Measurements from ENCODE around the gene CNIH3. TPM values are rescaled to one million over a fixed set of nuclear protein-coding genes. Genes with fewer than 3 reads are reported as not detected.

Gene CNIH3
- total RNA-seq, 1 experiment from 2014 or later, result 4.2 TPM

DNA sequence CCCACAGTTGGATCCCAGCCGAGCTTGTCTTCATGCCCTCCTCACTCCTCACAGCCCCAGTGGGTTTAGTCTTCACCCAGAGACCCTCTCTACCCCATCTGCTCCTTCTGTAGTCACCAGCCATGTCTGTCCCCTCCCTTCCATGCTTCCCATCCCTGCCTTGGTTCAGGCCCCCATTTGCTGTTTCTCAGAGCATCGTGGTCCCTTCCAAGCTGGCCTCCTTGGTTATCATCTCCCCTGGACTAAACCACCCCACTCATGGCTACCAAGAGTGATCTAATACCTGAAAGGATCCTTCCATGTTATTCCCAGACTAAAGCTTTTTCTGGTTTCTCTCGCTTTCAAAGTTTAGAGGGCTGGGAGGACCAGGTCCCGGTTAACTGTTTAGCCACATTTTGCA is 8.3 kb downstream of the CNIH3 start:
- Mint-ChIP-seq H3K27me3 (ENCODE audit: low read depth) (peaks cover 43% of the 10 kb centered on the region), H3K36me3 (ENCODE audit: insufficient read depth in 1 of 3, low read depth in 3 of 3) (peaks cover 7 to 8% (median 7%) of the 10 kb centered on the region in 3 experiments; a peak in 6 of 7 replicates), H3K4me1 (no peaks in the 10 kb centered on the region), H3K9me3 (peaks cover 9 to 12% of the 10 kb centered on the region in 2 experiments), H3K4me3 (no peak overlapping the region), H3K27ac (peak overlapping the region in 1 of 3 experiments; percentile 1; a peak in 2 of 7 replicates)
- no peak overlapping the region for H3T11ph ChIP-seq (ENCODE audit: low read length)
- no peaks in the 10 kb centered on the region for H3K9me3 ChIP-seq (ENCODE audit: control insufficient read depth, low read depth, low read length)
- no peak overlapping the region for H3K4me2 ChIP-seq (ENCODE audit: insufficient read depth, insufficient read length, low read length)
- no peak overlapping the region for H3K4ac ChIP-seq (ENCODE audit: low read depth, low read length)
- no peak for DNase-seq
- H3K18ac ChIP-seq (ENCODE audit: insufficient read length, low read depth, low read length), result no peak overlapping the region
- no peaks in the 10 kb centered on the region; the same call in 1 of the 2 replicates for H3K27me3 ChIP-seq (ENCODE audit: insufficient read depth, low read length)
- no peak overlapping the region for H2BK20ac ChIP-seq (ENCODE audit: low read depth, low read length, poor library complexity, severe bottlenecking)
- WGBS (ENCODE audit: extremely low coverage, insufficient read length, low lambda C conversion rate), result no CpG with 5 or more reads among the region's 4 CpGs
- H2AFZ ChIP-seq (ENCODE audit: low read length), result no peak overlapping the region
- no peak overlapping the region for H2BK12ac ChIP-seq (ENCODE audit: insufficient read length, low read depth, low read length)
- no peak overlapping the region for H4K8ac ChIP-seq (replicated peaks; ENCODE audit: insufficient read length, low read depth, low read length)
- H3K79me1 ChIP-seq (ENCODE audit: insufficient read depth, low read depth, low read length, poor library complexity, severe bottlenecking), result no peaks in the 10 kb centered on the region
- no peak overlapping the region for H3K9ac ChIP-seq (ENCODE audit: extremely low read depth, insufficient read length, low read length)
- no peaks in the 10 kb centered on the region for H3K4me1 ChIP-seq (ENCODE audit: insufficient read depth, low read length)
- H3K79me2 ChIP-seq (ENCODE audit: insufficient read depth, low read length), result no peaks in the 10 kb centered on the region
- H2BK5ac ChIP-seq (ENCODE audit: insufficient read length, low read length), result no peak overlapping the region
- no peak overlapping the region for H3K56ac ChIP-seq (ENCODE audit: insufficient read length, low read depth, low read length)
- TF ChIP-seq, protein P1, sequence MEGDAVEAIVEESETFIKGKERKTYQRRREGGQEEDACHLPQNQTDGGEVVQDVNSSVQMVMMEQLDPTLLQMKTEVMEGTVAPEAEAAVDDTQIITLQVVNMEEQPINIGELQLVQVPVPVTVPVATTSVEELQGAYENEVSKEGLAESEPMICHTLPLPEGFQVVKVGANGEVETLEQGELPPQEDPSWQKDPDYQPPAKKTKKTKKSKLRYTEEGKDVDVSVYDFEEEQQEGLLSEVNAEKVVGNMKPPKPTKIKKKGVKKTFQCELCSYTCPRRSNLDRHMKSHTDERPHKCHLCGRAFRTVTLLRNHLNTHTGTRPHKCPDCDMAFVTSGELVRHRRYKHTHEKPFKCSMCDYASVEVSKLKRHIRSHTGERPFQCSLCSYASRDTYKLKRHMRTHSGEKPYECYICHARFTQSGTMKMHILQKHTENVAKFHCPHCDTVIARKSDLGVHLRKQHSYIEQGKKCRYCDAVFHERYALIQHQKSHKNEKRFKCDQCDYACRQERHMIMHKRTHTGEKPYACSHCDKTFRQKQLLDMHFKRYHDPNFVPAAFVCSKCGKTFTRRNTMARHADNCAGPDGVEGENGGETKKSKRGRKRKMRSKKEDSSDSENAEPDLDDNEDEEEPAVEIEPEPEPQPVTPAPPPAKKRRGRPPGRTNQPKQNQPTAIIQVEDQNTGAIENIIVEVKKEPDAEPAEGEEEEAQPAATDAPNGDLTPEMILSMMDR (conservative IDR thresholded peaks at IDR 0.05), result no peak
- no peak overlapping the region for H2AK5ac ChIP-seq (ENCODE audit: insufficient read length, low read length)
- H4K20me1 ChIP-seq (ENCODE audit: control insufficient read depth, insufficient read depth, insufficient read length), result no peaks in the 10 kb centered on the region
- no peak overlapping the region for H3K23ac ChIP-seq (ENCODE audit: insufficient read length, low read depth, low read length)
- H2BK120ac ChIP-seq (ENCODE audit: low read depth, low read length, poor library complexity, severe bottlenecking), result no peak overlapping the region
- no peak overlapping the region for H2BK15ac ChIP-seq (ENCODE audit: low read depth, low read length)
- no peak overlapping the region for H4K5ac ChIP-seq (ENCODE audit: insufficient read length, low read depth, low read length)
- no peak overlapping the region for H4K91ac ChIP-seq (ENCODE audit: insufficient read length, low read depth, low read length)
- no peak overlapping the region for H3K14ac ChIP-seq (ENCODE audit: insufficient read depth, low read length)
- H3K27ac ChIP-seq (ENCODE audit: insufficient read length, low read depth, low read length), result no peak overlapping the region
- H3K23me2 ChIP-seq (ENCODE audit: insufficient read length, low read depth, low read length, poor library complexity, severe bottlenecking), result no peaks in the 10 kb centered on the region
